ENCODE data around the gene HHLA2. TPM values are rescaled to one million over a fixed set of nuclear protein-coding genes. Genes with fewer than 3 reads are reported as not detected.

The HHLA2 gene
- polyA plus RNA-seq, 1 donor (not counting 4 experiments of a cell fraction or from before 2014, with no cell fraction given): not detected

- Histone ChIP-seq H3K9me3 (ENCODE audit: control insufficient read depth, low read depth, low read length) (no peaks in the 10 kb centered on the region), H4K20me1 (ENCODE audit: control insufficient read depth, extremely low read depth, insufficient read depth, low read length) (no peaks in the 10 kb centered on the region), H3K36me3 (ENCODE audit: control insufficient read depth in 2 of 2, extremely low read depth in 1 of 2, insufficient read depth in 2 of 2, low read length in 2 of 2) (no peaks in the 10 kb centered on the region), H3K4me2 (ENCODE audit: control insufficient read depth, extremely low read depth, insufficient read depth, low read depth, low read length) (no peak overlapping the region), H3K4me3 (ENCODE audit: control insufficient read depth in 2 of 3, extremely low read depth in 1 of 3, insufficient read depth in 2 of 3, low read depth in 1 of 3, low read length in 3 of 3) (no peak overlapping the region), H3K9ac (ENCODE audit: control insufficient read depth, extremely low read depth, insufficient read depth, low read length) (no peak overlapping the region), H3K79me2 (ENCODE audit: control insufficient read depth, insufficient read depth, low read length) (no peaks in the 10 kb centered on the region), H3K9me1 (ENCODE audit: control insufficient read depth, extremely low read depth, insufficient read depth, low read length) (no peaks in the 10 kb centered on the region), H2AFZ (ENCODE audit: control insufficient read depth, low read length) (no peak overlapping the region), H3K27me3 (ENCODE audit: control insufficient read depth, extremely low read depth, insufficient read depth, low read length) (no peaks in the 10 kb centered on the region), H3K4me1 (ENCODE audit: control insufficient read depth, extremely low read depth, insufficient read depth, low read length) (no peaks in the 10 kb centered on the region), H3K27ac (ENCODE audit: control insufficient read depth, insufficient read depth, low read length) (no peak overlapping the region)
- dilution Hi-C loops (cut with MboI; ENCODE audit: extremely low pct_ligation_motif_present, low sequenced_read_pairs): no loop called here
- TF ChIP-seq CTCF (optimal IDR thresholded peaks at IDR 0.05 in 1 of 3, IDR thresholded peaks at IDR 0.05 in 1 of 3, conservative IDR thresholded peaks at IDR 0.05 in 1 of 3; ENCODE audit: extremely low read depth in 1 of 3, insufficient read depth in 2 of 3, low read length in 3 of 3) (no peak), EZH2 (IDR thresholded peaks at IDR 0.05; ENCODE audit: low read length) (no peak)
- no peak for FAIRE-seq
- DNase-seq (ENCODE audit: low read depth, low spot score): no peak
Measured at GRCh38 chr3:108302570-108302969, 6.2 kb downstream of the HHLA2 start.

GRCh38 chr3:108305484-108306172 is 9.3 kb downstream of the HHLA2 start:
- Histone ChIP-seq H4K20me1 (ENCODE audit: control insufficient read depth, extremely low read depth, insufficient read depth, low read length) (no peaks in the 10 kb centered on the region), H3K79me2 (ENCODE audit: control insufficient read depth, insufficient read depth, low read length) (no peaks in the 10 kb centered on the region), H3K27me3 (ENCODE audit: control insufficient read depth, extremely low read depth, insufficient read depth, low read length) (no peaks in the 10 kb centered on the region), H3K4me3 (ENCODE audit: control insufficient read depth in 2 of 3, extremely low read depth in 1 of 3, insufficient read depth in 2 of 3, low read depth in 1 of 3, low read length in 3 of 3) (no peak overlapping the region), H3K36me3 (ENCODE audit: control insufficient read depth in 2 of 2, extremely low read depth in 1 of 2, insufficient read depth in 2 of 2, low read length in 2 of 2) (no peaks in the 10 kb centered on the region), H3K9me1 (ENCODE audit: control insufficient read depth, extremely low read depth, insufficient read depth, low read length) (no peaks in the 10 kb centered on the region), H3K4me1 (ENCODE audit: control insufficient read depth, extremely low read depth, insufficient read depth, low read length) (no peaks in the 10 kb centered on the region), H3K9me3 (ENCODE audit: control insufficient read depth, low read depth, low read length) (no peaks in the 10 kb centered on the region), H3K27ac (ENCODE audit: control insufficient read depth, insufficient read depth, low read length) (no peak overlapping the region), H3K4me2 (ENCODE audit: control insufficient read depth, extremely low read depth, insufficient read depth, low read depth, low read length) (no peak overlapping the region), H2AFZ (ENCODE audit: control insufficient read depth, low read length) (no peak overlapping the region), H3K9ac (ENCODE audit: control insufficient read depth, extremely low read depth, insufficient read depth, low read length) (no peak overlapping the region)
- FAIRE-seq (no peak), DNase-seq (ENCODE audit: low read depth, low spot score) (no peak)
- TF ChIP-seq EZH2 (IDR thresholded peaks at IDR 0.05; ENCODE audit: low read length): no peak
- TF ChIP-seq CTCF (optimal IDR thresholded peaks at IDR 0.05 in 1 of 3, IDR thresholded peaks at IDR 0.05 in 1 of 3, conservative IDR thresholded peaks at IDR 0.05 in 1 of 3; ENCODE audit: extremely low read depth in 1 of 3, insufficient read depth in 2 of 3, low read length in 3 of 3): no peak
- dilution Hi-C loops (cut with MboI; ENCODE audit: extremely low pct_ligation_motif_present, low sequenced_read_pairs): no loop called here

Measured in keratinocyte (primary cell).